SIG-M5 treated with dmso at 0.1 percent for 504 hours (cell line): ENCODE measurements around the gene FER.
A peak's percentile ranks its signal among the peaks of the same experiment; 100 is the strongest.
"Not testable (repeated sequence)": the region's sequence is repeated elsewhere in the genome, so short reads cannot be mapped to it uniquely, and the experiment has no call there.

ENCODE experiments used
- DNase-seq: peaks from one replicate; lab custom pipeline; 2025; ENCODE audit not compliant: unreplicated experiment; lab: John Stamatoyannopoulos, UW

The FER gene

GRCh38 chr5:108747111-108747773 is 455 bp upstream of the FER start:
- no peak for DNase-seq

DNA sequence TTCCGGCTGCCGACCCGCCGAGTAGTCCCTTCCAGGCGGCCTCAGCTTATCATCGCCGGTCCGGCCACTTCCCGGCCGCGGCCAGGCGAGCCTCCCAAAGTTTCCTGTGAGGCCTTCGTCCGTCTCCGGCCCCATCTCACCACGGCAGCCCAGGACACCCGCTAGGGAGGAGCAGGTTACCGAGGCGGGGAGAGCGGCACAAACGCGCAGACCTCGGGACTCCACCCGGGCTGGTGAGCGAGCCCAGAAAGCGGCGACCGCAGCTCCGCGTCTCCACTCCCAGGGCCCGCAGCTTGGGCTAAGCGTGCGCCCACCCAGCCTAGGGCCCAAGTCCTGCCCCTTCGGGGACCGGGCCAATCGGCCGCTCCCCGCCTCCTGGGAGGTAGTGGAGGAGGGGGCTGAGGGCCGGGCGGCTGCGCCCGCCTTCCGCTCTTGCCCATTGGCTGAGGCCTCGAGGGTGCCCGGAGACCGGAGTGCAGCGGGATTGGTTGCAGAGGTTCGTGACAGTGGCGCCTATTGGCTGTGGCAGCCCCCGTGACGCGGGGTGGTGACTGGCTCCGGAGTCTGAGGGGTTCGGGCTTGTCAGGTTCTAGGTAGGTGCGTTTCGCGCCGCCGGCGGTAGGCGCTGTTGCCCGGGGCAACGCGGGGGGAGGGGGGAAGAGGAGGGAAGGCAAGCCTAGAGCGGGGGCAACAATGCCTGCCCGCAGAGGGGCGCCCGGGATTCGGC is 867 bp downstream of the FER start:
- peak; percentile 99 for DNase-seq

- DNase-seq = peak; percentile 24
These were observed 1.6 kb downstream of the FER start for GRCh38 chr5:108749128-108749861.

DNA sequence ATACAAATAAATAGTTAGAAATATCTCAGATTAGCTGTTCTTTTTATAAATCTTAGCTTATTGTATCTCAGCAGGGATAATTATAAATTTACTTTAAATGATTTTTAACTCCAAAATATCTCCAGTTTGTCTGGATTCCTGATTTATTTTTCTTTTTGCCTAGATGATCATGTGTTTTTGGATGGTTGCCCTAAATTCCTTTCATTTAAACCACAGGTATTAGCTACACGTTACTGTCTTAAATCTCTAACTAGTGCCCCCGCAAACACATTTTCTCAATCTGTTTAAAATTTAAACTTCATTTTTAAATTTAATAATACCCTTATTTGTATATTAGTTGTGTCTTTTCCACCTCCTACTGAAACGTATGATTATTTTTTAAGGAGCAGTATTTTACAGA is 5.6 kb downstream of the FER start:
- DNase-seq = no peak

GRCh38 chr5:108753877-108754276 is 6.2 kb downstream of the FER start:
- no peak for DNase-seq

- DNase-seq = no peak
These were observed 12.8 kb downstream of the FER start for GRCh38 chr5:108760512-108760911.

- DNase-seq = no peak
These were observed 15.0 kb downstream of the FER start for GRCh38 chr5:108762660-108763059.

DNA sequence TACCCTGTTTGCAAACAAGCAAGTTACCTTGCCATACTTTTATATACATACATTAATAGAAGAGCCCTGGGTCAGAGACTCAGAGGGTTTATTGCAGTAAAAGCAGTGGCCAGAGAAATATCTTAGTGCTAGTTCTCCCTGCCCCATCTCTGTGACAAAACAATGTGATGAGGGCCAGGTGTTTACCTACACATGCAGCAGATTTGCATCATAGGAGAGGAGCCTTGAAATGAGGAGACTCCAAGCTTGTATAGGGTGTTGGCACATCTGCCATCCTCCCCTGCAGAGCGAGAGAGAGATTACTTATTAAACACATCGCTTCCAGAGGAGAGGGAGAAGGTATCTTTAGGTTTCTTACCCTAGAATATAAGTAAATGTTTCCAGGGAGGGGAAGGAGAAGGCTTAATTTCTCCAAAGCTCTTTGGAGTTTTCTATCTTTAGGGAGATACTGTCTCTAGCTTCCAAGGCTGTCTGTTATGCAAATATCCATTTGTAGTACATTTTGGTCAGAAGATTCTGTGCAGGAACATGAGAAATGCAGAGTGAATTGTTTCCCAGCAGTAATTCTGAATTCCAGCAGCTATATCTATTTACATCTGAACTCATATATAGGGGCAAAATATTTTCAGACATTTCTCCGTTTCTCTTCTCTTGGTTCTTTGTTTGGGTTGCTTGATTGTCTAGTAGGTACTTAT is 15.7 kb downstream of the FER start:
- DNase-seq = no peak

GRCh38 chr5:108765647-108766046 is 17.9 kb downstream of the FER start:
- no peak for DNase-seq

- not testable (repeated sequence) for DNase-seq
These were observed 19.2 kb downstream of the FER start for GRCh38 chr5:108766916-108767315.

GRCh38 chr5:108769352-108769751 is 21.7 kb downstream of the FER start:
- DNase-seq = no peak

- no peak for DNase-seq
These were observed 24.9 kb downstream of the FER start for GRCh38 chr5:108772626-108773025.

DNA sequence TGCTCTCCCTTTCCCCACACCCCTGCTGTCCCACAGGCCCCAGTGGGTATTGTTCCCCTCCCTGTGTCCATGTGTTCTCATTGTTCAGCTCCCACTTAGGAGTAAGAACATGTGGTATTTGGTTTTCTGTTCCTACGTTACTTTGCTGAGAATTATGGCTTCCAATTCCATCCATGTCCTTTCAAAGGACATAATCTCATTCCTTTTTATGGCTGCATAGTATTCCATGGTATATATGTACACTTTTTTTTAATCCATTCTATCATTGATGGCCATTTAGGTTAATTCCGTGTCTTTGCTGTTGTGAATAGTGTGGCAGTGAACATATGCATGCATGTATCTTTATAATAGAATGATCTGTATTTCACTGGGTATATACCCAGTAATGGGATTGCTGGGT is 25.6 kb downstream of the FER start:
- DNase-seq = no peak

- not testable (repeated sequence) for DNase-seq
These were observed 26.4 kb downstream of the FER start for GRCh38 chr5:108774079-108774478.

DNA sequence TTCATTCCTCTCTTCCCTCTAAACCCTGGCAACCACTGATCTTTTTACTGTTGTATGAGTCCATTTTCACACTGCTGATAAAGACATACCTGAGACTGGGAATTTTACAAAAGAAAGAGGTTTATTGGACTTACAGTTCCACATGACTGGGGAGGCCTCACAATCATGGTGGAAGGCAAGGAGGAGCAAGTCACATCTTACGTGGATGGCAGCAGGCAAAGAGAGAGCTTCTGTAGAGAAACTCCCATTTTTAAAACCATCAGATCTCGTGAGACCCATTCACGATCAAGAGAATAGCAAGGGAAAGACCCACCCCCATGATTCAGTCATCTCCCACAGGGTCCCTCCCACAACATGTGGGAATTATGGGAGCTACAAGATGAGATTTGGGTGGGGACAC is 29.9 kb downstream of the FER start:
- not testable (repeated sequence) for DNase-seq

- DNase-seq = not testable (repeated sequence)
These were observed 36.9 kb downstream of the FER start for GRCh38 chr5:108784577-108784976.

GRCh38 chr5:108786806-108787483 is 39.2 kb downstream of the FER start:
- DNase-seq = no peak

- no peak for DNase-seq
These were observed 40.4 kb downstream of the FER start for GRCh38 chr5:108788142-108788541.

GRCh38 chr5:108793207-108793606 is 45.5 kb downstream of the FER start:
- no peak for DNase-seq

- not testable (repeated sequence) for DNase-seq
These were observed 46.7 kb downstream of the FER start for GRCh38 chr5:108794349-108794748.

DNA sequence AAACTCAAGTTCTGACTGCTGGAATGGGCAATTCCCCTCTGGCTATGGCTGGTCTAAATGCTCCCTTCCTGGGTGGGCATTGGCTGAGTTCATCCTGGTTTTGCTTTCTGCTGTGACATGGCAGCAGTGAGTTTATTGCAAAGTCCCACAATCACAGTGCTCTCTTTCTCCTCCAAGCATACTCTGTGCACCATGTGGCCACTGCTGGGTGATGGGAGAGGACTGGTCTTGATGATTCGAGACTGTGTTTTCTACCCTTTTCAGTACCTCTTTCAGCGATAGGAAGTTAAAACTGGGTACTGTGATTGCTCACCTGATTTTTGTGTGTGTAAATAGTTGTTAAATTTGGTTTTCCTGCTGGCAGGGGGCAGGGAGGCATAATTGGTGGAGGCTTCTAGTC is 49.7 kb downstream of the FER start:
- no peak for DNase-seq
